ENCODE results near the gene C15orf39.

The C15orf39 gene

DNA sequence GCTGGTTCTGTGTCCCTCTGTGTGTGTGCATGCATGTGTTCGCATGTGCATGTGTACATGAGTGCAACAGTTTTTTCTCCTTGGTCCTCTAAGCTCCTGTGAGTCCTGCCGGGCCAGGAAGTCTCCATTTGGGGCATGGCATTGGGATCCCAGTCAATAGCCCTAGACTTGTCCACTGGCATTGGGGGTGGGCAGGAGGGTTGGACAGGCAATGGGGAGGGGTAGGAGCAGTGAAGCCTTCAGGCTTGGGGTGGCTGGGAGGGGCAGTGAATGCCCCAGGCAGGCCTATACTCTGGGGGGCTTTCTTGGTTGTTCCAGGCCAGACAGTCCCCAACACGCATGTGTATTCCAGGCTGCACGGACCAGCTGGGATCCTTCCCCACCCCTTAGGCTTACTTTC lies 15.6 kb upstream of the C15orf39 start:
- Histone ChIP-seq H3K36me3 (replicated peaks; ENCODE audit: low read depth, low read length) (no peaks in the 10 kb centered on the region), H3K9ac (ENCODE audit: low read length) (no peak overlapping the region), H3K27ac (ENCODE audit: low read length) (no peak overlapping the region), H3K27me3 (ENCODE audit: low read depth, low read length) (peaks cover 19% of the 10 kb centered on the region), H3K4me2 (ENCODE audit: low read length) (no peak overlapping the region), H4K20me1 (ENCODE audit: insufficient read depth, low read length) (no peaks in the 10 kb centered on the region), H3K9me3 (ENCODE audit: insufficient read depth, low read length) (0 out of 2 replicates have a peak, but pooled peaks cover 3% of the 10 kb centered on the region), H2AFZ (ENCODE audit: low read depth, low read length) (no peak overlapping the region), H3K4me3 (ENCODE audit: low read length) (no peak overlapping the region), H3K4me1 (ENCODE audit: low read length) (peaks cover 3% of the 10 kb centered on the region; the same call in 1 of the 2 replicates), H3K79me2 (ENCODE audit: low read length) (no peaks in the 10 kb centered on the region)
- TF ChIP-seq, protein P1, sequence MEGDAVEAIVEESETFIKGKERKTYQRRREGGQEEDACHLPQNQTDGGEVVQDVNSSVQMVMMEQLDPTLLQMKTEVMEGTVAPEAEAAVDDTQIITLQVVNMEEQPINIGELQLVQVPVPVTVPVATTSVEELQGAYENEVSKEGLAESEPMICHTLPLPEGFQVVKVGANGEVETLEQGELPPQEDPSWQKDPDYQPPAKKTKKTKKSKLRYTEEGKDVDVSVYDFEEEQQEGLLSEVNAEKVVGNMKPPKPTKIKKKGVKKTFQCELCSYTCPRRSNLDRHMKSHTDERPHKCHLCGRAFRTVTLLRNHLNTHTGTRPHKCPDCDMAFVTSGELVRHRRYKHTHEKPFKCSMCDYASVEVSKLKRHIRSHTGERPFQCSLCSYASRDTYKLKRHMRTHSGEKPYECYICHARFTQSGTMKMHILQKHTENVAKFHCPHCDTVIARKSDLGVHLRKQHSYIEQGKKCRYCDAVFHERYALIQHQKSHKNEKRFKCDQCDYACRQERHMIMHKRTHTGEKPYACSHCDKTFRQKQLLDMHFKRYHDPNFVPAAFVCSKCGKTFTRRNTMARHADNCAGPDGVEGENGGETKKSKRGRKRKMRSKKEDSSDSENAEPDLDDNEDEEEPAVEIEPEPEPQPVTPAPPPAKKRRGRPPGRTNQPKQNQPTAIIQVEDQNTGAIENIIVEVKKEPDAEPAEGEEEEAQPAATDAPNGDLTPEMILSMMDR (IDR thresholded peaks at IDR 0.05; ENCODE audit: low read depth, low read length) = no peak
- no peak for TF ChIP-seq EZH2phosphoT487 (IDR thresholded peaks at IDR 0.05; ENCODE audit: low read depth)

DNA sequence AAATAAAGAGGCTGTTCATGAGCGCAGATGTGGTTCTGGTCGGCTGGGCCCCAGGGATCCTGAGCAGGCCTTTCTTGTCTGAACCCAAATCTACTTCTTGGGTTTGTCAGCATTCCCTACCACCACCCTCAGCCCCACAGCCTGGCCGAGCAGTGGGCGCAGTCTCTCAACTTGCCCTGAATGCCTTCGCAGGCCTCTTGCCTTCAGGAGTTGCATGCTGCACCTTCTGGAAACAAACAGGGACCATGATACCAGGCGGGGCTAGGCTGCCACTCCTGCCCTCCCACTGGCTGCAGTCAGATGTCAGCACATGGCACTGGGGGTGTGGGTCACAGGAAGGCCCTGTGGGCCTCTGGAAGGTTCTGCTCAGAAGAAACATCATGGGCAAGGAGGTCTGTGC lies 13.2 kb upstream of the C15orf39 start:
- H3K36me3 ChIP-seq (replicated peaks; ENCODE audit: low read depth, low read length) = no peaks in the 10 kb centered on the region
- no peaks in the 10 kb centered on the region for H3K79me2 ChIP-seq (ENCODE audit: low read length)

DNA sequence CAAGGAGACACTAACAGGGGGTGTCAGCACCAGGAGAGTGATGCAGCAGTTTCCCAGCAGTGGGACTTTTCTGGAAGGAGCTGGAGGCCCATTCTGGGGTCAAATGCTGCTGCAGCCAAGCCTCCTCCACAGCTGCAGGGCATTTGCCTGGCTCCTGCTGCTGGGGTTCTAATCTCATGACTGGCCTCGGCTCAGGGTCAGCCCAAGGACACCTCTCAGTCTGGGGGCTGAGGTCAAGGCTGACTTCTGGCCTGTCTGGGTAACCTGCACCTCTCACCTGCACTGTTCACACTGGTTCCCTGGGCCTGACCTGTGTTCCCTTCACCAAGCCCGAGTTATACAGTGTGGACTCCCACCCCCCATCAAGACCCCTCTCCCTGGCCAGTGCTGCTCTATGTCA lies 10.4 kb upstream of the C15orf39 start:
- Histone ChIP-seq H3K9ac (ENCODE audit: low read length) (no peak overlapping the region), H3K4me1 (ENCODE audit: low read length) (peaks cover 8% of the 10 kb centered on the region), H3K4me3 (ENCODE audit: low read length) (no peak overlapping the region), H3K36me3 (replicated peaks; ENCODE audit: low read depth, low read length) (no peaks in the 10 kb centered on the region), H3K9me3 (ENCODE audit: insufficient read depth, low read length) (0 out of 2 replicates have a peak, but pooled peaks cover 4% of the 10 kb centered on the region), H3K79me2 (ENCODE audit: low read length) (no peaks in the 10 kb centered on the region), H3K27me3 (ENCODE audit: low read depth, low read length) (peaks cover 10% of the 10 kb centered on the region), H3K27ac (ENCODE audit: low read length) (no peak overlapping the region), H4K20me1 (ENCODE audit: insufficient read depth, low read length) (no peaks in the 10 kb centered on the region), H3K4me2 (ENCODE audit: low read length) (no peak overlapping the region), H2AFZ (ENCODE audit: low read depth, low read length) (no peak overlapping the region)
- TF ChIP-seq, protein P1 (IDR thresholded peaks at IDR 0.05; ENCODE audit: low read depth, low read length) = no peak
- no peak for TF ChIP-seq EZH2phosphoT487 (IDR thresholded peaks at IDR 0.05; ENCODE audit: low read depth)

More for the DNA sequence above, 13.2 kb upstream of the C15orf39 start:
- Histone ChIP-seq H3K4me3 (ENCODE audit: low read length) (no peak overlapping the region), H3K27ac (ENCODE audit: low read length) (no peak overlapping the region), H4K20me1 (ENCODE audit: insufficient read depth, low read length) (no peaks in the 10 kb centered on the region), H3K9ac (ENCODE audit: low read length) (no peak overlapping the region), H3K4me1 (ENCODE audit: low read length) (peaks cover 4% of the 10 kb centered on the region), H3K4me2 (ENCODE audit: low read length) (no peak overlapping the region), H3K9me3 (ENCODE audit: insufficient read depth, low read length) (0 out of 2 replicates have a peak, but pooled peaks cover 4% of the 10 kb centered on the region), H3K27me3 (ENCODE audit: low read depth, low read length) (peaks cover 9% of the 10 kb centered on the region), H2AFZ (ENCODE audit: low read depth, low read length) (no peak overlapping the region)
- TF ChIP-seq EZH2phosphoT487 (IDR thresholded peaks at IDR 0.05; ENCODE audit: low read depth) = no peak
- TF ChIP-seq, protein P1 (IDR thresholded peaks at IDR 0.05; ENCODE audit: low read depth, low read length) = no peak

DNA sequence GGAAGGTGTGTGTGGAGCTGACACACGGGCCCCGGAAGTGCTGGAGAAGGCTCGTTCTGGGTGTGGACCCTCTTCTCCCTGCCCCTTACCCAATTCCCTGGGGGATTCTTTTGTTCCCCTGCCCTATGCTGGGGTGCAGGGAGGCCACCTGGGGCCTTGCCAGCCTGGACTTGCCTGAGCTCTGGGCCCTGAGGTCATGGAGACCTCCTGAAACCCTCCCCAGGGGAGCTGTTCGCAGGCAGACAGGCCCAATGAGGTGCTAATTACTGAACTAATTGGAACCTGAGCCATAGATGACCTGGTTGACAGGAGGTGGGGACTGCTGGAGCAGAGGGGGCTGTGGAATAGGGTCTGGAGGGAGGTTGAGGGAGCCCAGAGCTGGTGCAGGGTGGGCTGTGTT lies 9.4 kb upstream of the C15orf39 start:
- no peak overlapping the region for H2AFZ ChIP-seq (ENCODE audit: low read depth, low read length)
- no peak overlapping the region for H3K9ac ChIP-seq (ENCODE audit: low read length)
- 0 out of 2 replicates have a peak, but pooled peaks cover 4% of the 10 kb centered on the region for H3K9me3 ChIP-seq (ENCODE audit: insufficient read depth, low read length)
- no peak overlapping the region for H3K4me2 ChIP-seq (ENCODE audit: low read length)
- TF ChIP-seq, protein P1 (IDR thresholded peaks at IDR 0.05; ENCODE audit: low read depth, low read length) = no peak
- no peak for TF ChIP-seq EZH2phosphoT487 (IDR thresholded peaks at IDR 0.05; ENCODE audit: low read depth)
- peaks cover 16% of the 10 kb centered on the region for H3K27me3 ChIP-seq (ENCODE audit: low read depth, low read length)
- no peaks in the 10 kb centered on the region for H3K36me3 ChIP-seq (replicated peaks; ENCODE audit: low read depth, low read length)
- H4K20me1 ChIP-seq (ENCODE audit: insufficient read depth, low read length) = no peaks in the 10 kb centered on the region
- no peaks in the 10 kb centered on the region for H3K79me2 ChIP-seq (ENCODE audit: low read length)
- peaks cover 9% of the 10 kb centered on the region for H3K4me1 ChIP-seq (ENCODE audit: low read length)
- H3K4me3 ChIP-seq (ENCODE audit: low read length) = no peak overlapping the region
- H3K27ac ChIP-seq (ENCODE audit: low read length) = no peak overlapping the region

All from OCI-LY3 (cell line).